Endodermal cell (in vitro differentiated cells): Measurements from ENCODE around the gene NCAPG2. TPM values are rescaled to one million over a fixed set of nuclear protein-coding genes. Genes with fewer than 3 reads are reported as not detected.
A peak's percentile ranks its signal among the peaks of the same experiment; 100 is the strongest.

ENCODE experiments used
- DNase-seq: peaks from one replicate; pipeline ENCODE4 v3.0.0-alpha.2; 2017
- H3K27ac ChIP-seq: 2 replicates; pipeline ENCODE4 v1.5.1; 2013; ENCODE audit warnings: mild to moderate bottlenecking, low read depth, low read length, moderate library complexity
- H3K27me3 ChIP-seq: 2 replicates; pipeline ENCODE4 v1.6.1; 2013; ENCODE audit warnings: mild to moderate bottlenecking, low read length, moderate library complexity; ENCODE audit not compliant: insufficient read depth, control insufficient read depth, poor library complexity, severe bottlenecking
- H3K36me3 ChIP-seq: 2 replicates; pipeline ENCODE4 v1.7.0; 2013; ENCODE audit warnings: mild to moderate bottlenecking, low read length, moderate library complexity; ENCODE audit not compliant: control insufficient read depth, insufficient read depth
- H3K4me1 ChIP-seq: one replicate; pipeline ENCODE4 v1.7.0; 2013; ENCODE audit warnings: low read length; ENCODE audit not compliant: control insufficient read depth, insufficient read depth
- H3K4me3 ChIP-seq: 2 replicates; pipeline ENCODE4 v1.5.1; 2013; ENCODE audit warnings: mild to moderate bottlenecking, low read length, moderate library complexity
- H3K9ac ChIP-seq: 2 replicates; pipeline ENCODE4 v1.6.1; 2013; ENCODE audit warnings: mild to moderate bottlenecking, low read length, moderate library complexity; ENCODE audit not compliant: poor library complexity, severe bottlenecking; ENCODE audit errors: extremely low read depth
- H3K9me3 ChIP-seq: 2 replicates; pipeline ENCODE4 v1.6.1; 2013; ENCODE audit warnings: mild to moderate bottlenecking, low read length, moderate library complexity; ENCODE audit not compliant: control insufficient read depth
- H3K27ac Mint-ChIP-seq: 2 replicates; pipeline ENCODE4 v1.8.0; 2020; ENCODE audit warnings: mixed read lengths
- H3K27me3 Mint-ChIP-seq: 2 replicates; pipeline ENCODE4 v1.8.0; 2021; ENCODE audit warnings: mild to moderate bottlenecking, mixed read lengths; ENCODE audit not compliant: insufficient read depth
- H3K36me3 Mint-ChIP-seq: 2 replicates; pipeline ENCODE4 v1.8.0; 2020; ENCODE audit warnings: low read depth, mixed read lengths
- H3K4me1 Mint-ChIP-seq: 2 replicates; pipeline ENCODE4 v1.8.0; 2020; ENCODE audit warnings: mixed read lengths
- H3K4me3 Mint-ChIP-seq: 2 replicates; pipeline ENCODE4 v1.8.0; 2020; ENCODE audit warnings: mild to moderate bottlenecking, moderate library complexity, mixed read lengths
- H3K9me3 Mint-ChIP-seq: 2 replicates; pipeline ENCODE4 v1.8.0; 2020; ENCODE audit warnings: mild to moderate bottlenecking, mixed read lengths
- WGBS, 2 experiments: methylation state at CpG; one replicate each; pipeline versions ENCODE4 v1.1.5 to v1.1.7; 2013; ENCODE audit warnings: missing lambda C conversion rate in 2 of 2, mixed read lengths in 1 of 2; ENCODE audit not compliant: insufficient coverage in 1 of 2, insufficient read length in 1 of 2; 5-methylcytosine and 5-hydroxymethylcytosine counted together
- total RNA-seq, 2 donors: library from RNA; stranded (reverse); fragmentation: NEBNext Ultra II Directional in 1 of 2; extraction: Animal tissue kit (Norgen Biotek cat#: 25700) in 1 of 2; gene quantifications; 2 replicates in 1 of 2; 3 replicates in 1 of 2; pipeline ENCODE4 v1.2.1, GENCODE V29; 2021
- TF ChIP-seq, protein P1 (sequence below): fragments of 200-600 bp; sonication (generic); conservative IDR thresholded peaks from 2 replicates; pipeline ENCODE4 v1.5.0; 2021; ENCODE audit warnings: antibody characterized with exemption, mild to moderate bottlenecking

NCAPG2 gene
- total RNA-seq, 2 donors from 2014 or later, result 58.7 to 77.1 TPM

DNA sequence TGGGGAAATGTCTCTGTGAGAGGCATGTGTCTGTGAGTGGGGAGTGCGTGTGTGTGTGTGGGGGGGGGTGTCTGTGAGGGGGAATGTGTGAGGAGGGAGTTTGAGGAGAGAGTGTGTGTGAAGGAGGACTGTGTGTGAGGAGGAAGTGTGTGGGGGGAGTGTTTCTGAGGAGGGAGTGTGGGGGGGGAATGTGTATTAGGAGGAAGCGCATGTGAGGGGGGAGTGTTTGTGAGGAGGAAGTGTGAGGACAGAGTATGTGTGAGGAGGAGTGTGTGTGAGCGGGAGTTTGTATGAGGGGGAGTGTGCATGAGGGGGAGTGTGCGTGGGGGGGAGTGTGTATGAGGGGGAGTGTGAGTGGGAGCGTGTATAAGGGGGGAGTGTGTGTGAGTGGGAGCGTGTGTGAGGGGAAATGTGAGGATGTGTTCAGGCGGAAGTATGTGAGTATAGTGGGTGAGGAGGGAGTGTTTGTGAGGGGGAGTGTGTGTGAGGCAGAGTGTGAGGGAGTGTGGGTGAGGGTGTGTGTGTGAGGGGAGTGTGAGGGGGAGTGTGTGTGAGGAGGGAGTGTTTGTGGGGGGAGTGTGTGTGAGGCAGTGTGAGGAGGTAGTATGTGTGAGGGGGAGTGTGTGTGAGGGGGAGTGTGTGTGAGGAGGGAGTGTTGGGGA lies 95.2 kb downstream of the NCAPG2 start:
- no peak overlapping the region for H3K4me3 ChIP-seq
- 82 to 100% methylated on average over 1 to 7 of the region's 7 CpGs for WGBS, 2 experiments
- Mint-ChIP-seq H3K4me1 (no peaks in the 10 kb centered on the region), H3K27ac (no peak overlapping the region), H3K36me3 (peaks cover 15% of the 10 kb centered on the region), H3K9me3 (no peaks in the 10 kb centered on the region), H3K4me3 (no peak overlapping the region), H3K27me3 (no peaks in the 10 kb centered on the region)
- no peak overlapping the region for H3K9ac ChIP-seq
- no peaks in the 10 kb centered on the region for H3K27me3 ChIP-seq
- no peaks in the 10 kb centered on the region for H3K9me3 ChIP-seq
- TF ChIP-seq, protein P1, sequence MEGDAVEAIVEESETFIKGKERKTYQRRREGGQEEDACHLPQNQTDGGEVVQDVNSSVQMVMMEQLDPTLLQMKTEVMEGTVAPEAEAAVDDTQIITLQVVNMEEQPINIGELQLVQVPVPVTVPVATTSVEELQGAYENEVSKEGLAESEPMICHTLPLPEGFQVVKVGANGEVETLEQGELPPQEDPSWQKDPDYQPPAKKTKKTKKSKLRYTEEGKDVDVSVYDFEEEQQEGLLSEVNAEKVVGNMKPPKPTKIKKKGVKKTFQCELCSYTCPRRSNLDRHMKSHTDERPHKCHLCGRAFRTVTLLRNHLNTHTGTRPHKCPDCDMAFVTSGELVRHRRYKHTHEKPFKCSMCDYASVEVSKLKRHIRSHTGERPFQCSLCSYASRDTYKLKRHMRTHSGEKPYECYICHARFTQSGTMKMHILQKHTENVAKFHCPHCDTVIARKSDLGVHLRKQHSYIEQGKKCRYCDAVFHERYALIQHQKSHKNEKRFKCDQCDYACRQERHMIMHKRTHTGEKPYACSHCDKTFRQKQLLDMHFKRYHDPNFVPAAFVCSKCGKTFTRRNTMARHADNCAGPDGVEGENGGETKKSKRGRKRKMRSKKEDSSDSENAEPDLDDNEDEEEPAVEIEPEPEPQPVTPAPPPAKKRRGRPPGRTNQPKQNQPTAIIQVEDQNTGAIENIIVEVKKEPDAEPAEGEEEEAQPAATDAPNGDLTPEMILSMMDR, result no peak
- DNase-seq, result no peak
- no peaks in the 10 kb centered on the region for H3K4me1 ChIP-seq
- H3K27ac ChIP-seq, result no peak overlapping the region
- H3K36me3 ChIP-seq, result peaks cover 5% of the 10 kb centered on the region

DNA sequence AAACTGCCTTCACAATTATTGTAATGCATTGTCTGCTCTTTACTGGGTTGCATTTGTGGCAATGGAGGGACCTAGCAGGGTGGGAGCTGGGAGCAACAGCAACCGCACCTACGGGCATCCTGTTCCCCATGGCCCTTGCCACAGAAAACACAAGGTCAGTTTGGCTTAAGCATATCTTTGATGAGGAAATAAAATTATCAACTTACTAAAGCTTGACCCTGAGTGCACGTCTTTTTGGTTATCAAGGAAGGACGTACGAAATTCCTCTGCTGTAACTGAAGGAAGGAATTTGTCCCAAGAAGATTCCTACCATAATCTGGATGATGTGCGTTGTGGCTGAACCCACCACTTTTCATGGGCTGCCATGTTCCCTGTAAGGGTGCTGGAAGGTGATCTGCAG lies 97.0 kb downstream of the NCAPG2 start:
- Histone ChIP-seq H3K4me3 (no peak overlapping the region), H3K9me3 (no peaks in the 10 kb centered on the region), H3K4me1 (no peaks in the 10 kb centered on the region), H3K27ac (no peak overlapping the region), H3K9ac (no peak overlapping the region), H3K27me3 (no peaks in the 10 kb centered on the region), H3K36me3 (peaks cover 5% of the 10 kb centered on the region)
- Mint-ChIP-seq H3K9me3 (no peaks in the 10 kb centered on the region), H3K4me1 (no peaks in the 10 kb centered on the region), H3K27me3 (no peaks in the 10 kb centered on the region), H3K27ac (no peak overlapping the region), H3K36me3 (peaks cover 15% of the 10 kb centered on the region), H3K4me3 (no peak overlapping the region)
- no peak for DNase-seq
- TF ChIP-seq, protein P1, result no peak
- WGBS, 2 experiments, result 95 to 98% methylated on average over 6 of the region's 6 CpGs

DNA sequence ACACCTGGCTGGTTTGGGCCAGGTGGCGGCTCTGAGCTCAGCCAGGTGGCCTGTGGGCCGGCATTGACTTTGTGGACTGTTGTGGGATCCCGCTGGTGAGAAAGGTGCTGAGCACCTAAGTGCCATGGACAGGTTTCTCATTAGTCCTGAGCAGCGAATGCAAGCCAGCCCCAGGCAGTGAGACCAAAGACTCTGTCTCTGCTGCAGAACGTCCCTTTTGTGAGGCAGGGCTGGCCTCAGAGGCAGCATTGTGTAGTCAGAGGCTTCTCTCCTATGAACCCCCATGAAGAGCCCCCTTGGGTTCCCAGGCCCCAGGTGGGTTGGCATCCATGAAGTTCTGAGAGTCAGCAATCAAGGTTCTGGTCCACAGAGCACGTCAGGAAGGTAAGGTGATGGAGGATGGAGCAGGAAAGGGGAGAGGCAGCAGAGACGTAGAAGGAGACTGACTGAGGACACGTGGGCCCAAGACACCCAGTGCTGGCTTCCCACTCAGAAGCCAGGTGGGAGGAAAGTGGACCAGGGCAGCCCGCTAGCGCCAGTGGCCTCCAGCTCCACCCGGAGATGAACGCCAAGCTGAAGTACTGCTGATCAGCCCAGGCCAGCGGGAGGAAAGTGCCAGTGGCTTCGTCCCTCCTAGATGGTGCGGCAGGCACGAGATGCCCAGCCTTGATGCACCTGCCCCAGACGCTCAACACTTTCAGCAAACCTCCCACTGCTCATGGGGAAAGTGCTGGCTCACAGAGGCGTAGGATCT lies 97.8 kb downstream of the NCAPG2 start:
- Mint-ChIP-seq H3K27ac (peak overlapping the region; percentile 76), H3K4me1 (no peaks in the 10 kb centered on the region), H3K27me3 (no peaks in the 10 kb centered on the region), H3K9me3 (no peaks in the 10 kb centered on the region), H3K36me3 (peaks cover 15% of the 10 kb centered on the region), H3K4me3 (no peak overlapping the region)
- WGBS, 2 experiments, result 92 to 95% methylated on average over 15 to 18 of the region's 18 CpGs
- Histone ChIP-seq H3K4me3 (no peak overlapping the region), H3K27me3 (no peaks in the 10 kb centered on the region), H3K4me1 (no peaks in the 10 kb centered on the region), H3K9me3 (no peaks in the 10 kb centered on the region), H3K36me3 (peaks cover 5% of the 10 kb centered on the region), H3K9ac (no peak overlapping the region), H3K27ac (no peak overlapping the region)
- no peak for DNase-seq
- TF ChIP-seq, protein P1, result no peak
